Bone marrow (tissue), 2 donors: ENCODE measurements around the gene GFRA4.

Experiments
- DNase-seq, 2 donors: peaks; one replicate each; lab custom pipeline; 2025; lab: John Stamatoyannopoulos, UW

GFRA4 gene

GRCh38 chr20:3694864-3695263 is 31.7 kb upstream of the GFRA4 start:
- DNase-seq, result no peak

- DNase-seq, result no peak
These were observed 30.2 kb upstream of the GFRA4 start for GRCh38 chr20:3693376-3693775.

GRCh38 chr20:3692706-3693294 is 29.6 kb upstream of the GFRA4 start:
- DNase-seq, result no peak

- no peak for DNase-seq
These were observed 28.7 kb upstream of the GFRA4 start for GRCh38 chr20:3691897-3692296.

GRCh38 chr20:3691306-3691705 is 28.1 kb upstream of the GFRA4 start:
- DNase-seq, result no peak

GRCh38 chr20:3690413-3690812 is 27.2 kb upstream of the GFRA4 start:
- DNase-seq, result no peak

- no peak for DNase-seq
These were observed 26.8 kb upstream of the GFRA4 start for GRCh38 chr20:3689978-3690377.

- no peak for DNase-seq
These were observed 24.5 kb upstream of the GFRA4 start for GRCh38 chr20:3687655-3688054.

GRCh38 chr20:3686867-3687321 is 23.7 kb upstream of the GFRA4 start:
- no peak for DNase-seq

GRCh38 chr20:3686421-3686820 is 23.2 kb upstream of the GFRA4 start:
- DNase-seq, result no peak

GRCh38 chr20:3685341-3685740 is 22.1 kb upstream of the GFRA4 start:
- DNase-seq, result no peak

GRCh38 chr20:3681931-3682781 is 19.0 kb upstream of the GFRA4 start, which contains the start of gene ADAM33:
Gene ADAM33, minus strand, starts transcription at chr20:3682010. Its CDS starts 6 bp downstream, at chr20:3682004.
- DNase-seq, result no peak

- no peak for DNase-seq
These were observed 18.2 kb upstream of the GFRA4 start for GRCh38 chr20:3681352-3681930.

GRCh38 chr20:3680701-3681351 is 17.6 kb upstream of the GFRA4 start:
- no peak for DNase-seq

GRCh38 chr20:3679749-3680700 is 16.8 kb upstream of the GFRA4 start:
- DNase-seq, result no peak

GRCh38 chr20:3678856-3679720 is 15.9 kb upstream of the GFRA4 start:
- no peak for DNase-seq

GRCh38 chr20:3678198-3678597 is 15.0 kb upstream of the GFRA4 start:
- no peak for DNase-seq

GRCh38 chr20:3677733-3678132 is 14.5 kb upstream of the GFRA4 start:
- no peak for DNase-seq

- DNase-seq, result no peak
These were observed 12.0 kb upstream of the GFRA4 start for GRCh38 chr20:3674995-3675900.
